ENCODE results near the gene KLKB1. TPM values are rescaled to one million over a fixed set of nuclear protein-coding genes. Genes with fewer than 3 reads are reported as not detected.
A peak's percentile ranks its signal among the peaks of the same experiment; 100 is the strongest.

The KLKB1 gene
- not detected for total RNA-seq

- Mint-ChIP-seq H3K9me3 (peaks cover 6% of the 10 kb centered on the region), H3K36me3 (peaks cover 22% of the 10 kb centered on the region), H3K4me3 (no peak within 1 kb of the TSS), H3K27me3 (no peaks in the 10 kb centered on the region), H3K27ac (no peak within 1 kb of the TSS), H3K4me1 (no peaks in the 10 kb centered on the region)
- no peak for DNase-seq
Observed at GRCh38 chr4:186227221-186227620, at the start of gene KLKB1. TSS of gene KLKB1 (plus strand) at chr4:186227507. CDS start at chr4:186228196, 689 bp downstream.

- H3K9me3 Mint-ChIP-seq: peaks cover 7% of the 10 kb centered on the region
- no peak overlapping the region for H3K4me3 Mint-ChIP-seq
- H3K36me3 Mint-ChIP-seq: peaks cover 3% of the 10 kb centered on the region
- DNase-seq: no peak
- H3K27ac Mint-ChIP-seq: no peak overlapping the region
- peaks cover 26% of the 10 kb centered on the region for H3K4me1 Mint-ChIP-seq
- H3K27me3 Mint-ChIP-seq: peaks cover 15% of the 10 kb centered on the region
Observed at GRCh38 chr4:186188107-186188506, 39.2 kb upstream of the KLKB1 start.

- Mint-ChIP-seq H3K4me3 (peak overlapping the region; percentile 86), H3K9me3 (peaks cover 3% of the 10 kb centered on the region), H3K27me3 (peaks cover 5% of the 10 kb centered on the region), H3K27ac (peak overlapping the region; percentile 92), H3K4me1 (peaks cover 28% of the 10 kb centered on the region), H3K36me3 (peaks cover 2% of the 10 kb centered on the region)
- no peak for DNase-seq
Observed at GRCh38 chr4:186189656-186190055, 37.7 kb upstream of the KLKB1 start.

- Mint-ChIP-seq H3K27me3 (no peaks in the 10 kb centered on the region), H3K9me3 (no peaks in the 10 kb centered on the region), H3K36me3 (peaks cover 7% of the 10 kb centered on the region), H3K4me3 (peak overlapping the region; percentile 86), H3K4me1 (peaks cover 28% of the 10 kb centered on the region), H3K27ac (peak overlapping the region; percentile 92)
- DNase-seq: peak; percentile 49
Observed at GRCh38 chr4:186190581-186191199, 36.6 kb upstream of the KLKB1 start.

GRCh38 chr4:186191200-186192065 lies 35.9 kb upstream of the KLKB1 start, which contains the start of gene CYP4V2:
TSS of gene CYP4V2 (plus strand) at chr4:186191567. CDS start at chr4:186191824, 257 bp downstream.
- Mint-ChIP-seq H3K4me1 (peaks cover 28% of the 10 kb centered on the region), H3K4me3 (peak within 1 kb of the TSS; percentile 94), H3K36me3 (peaks cover 15% of the 10 kb centered on the region), H3K27ac (peak within 1 kb of the TSS; percentile 92), H3K9me3 (no peaks in the 10 kb centered on the region), H3K27me3 (no peaks in the 10 kb centered on the region)
- DNase-seq: peak; percentile 91

GRCh38 chr4:186192066-186192612 lies 35.2 kb upstream of the KLKB1 start:
- no peaks in the 10 kb centered on the region for H3K9me3 Mint-ChIP-seq
- H3K4me3 Mint-ChIP-seq: peak overlapping the region; percentile 94
- H3K4me1 Mint-ChIP-seq: peaks cover 28% of the 10 kb centered on the region
- DNase-seq: no peak
- H3K27ac Mint-ChIP-seq: peak overlapping the region; percentile 92
- no peaks in the 10 kb centered on the region for H3K27me3 Mint-ChIP-seq
- H3K36me3 Mint-ChIP-seq: peaks cover 16% of the 10 kb centered on the region

- Mint-ChIP-seq H3K27ac (no peak overlapping the region), H3K9me3 (no peaks in the 10 kb centered on the region), H3K4me1 (peaks cover 27% of the 10 kb centered on the region), H3K27me3 (no peaks in the 10 kb centered on the region), H3K4me3 (no peak overlapping the region), H3K36me3 (peaks cover 16% of the 10 kb centered on the region)
- no peak for DNase-seq
Observed at GRCh38 chr4:186193851-186194250, 33.5 kb upstream of the KLKB1 start.

- Mint-ChIP-seq H3K27me3 (no peaks in the 10 kb centered on the region), H3K4me3 (no peak overlapping the region), H3K27ac (no peak overlapping the region), H3K4me1 (peaks cover 10% of the 10 kb centered on the region), H3K9me3 (no peaks in the 10 kb centered on the region), H3K36me3 (peaks cover 16% of the 10 kb centered on the region)
- no peak for DNase-seq
Observed at GRCh38 chr4:186196063-186196462, 31.2 kb upstream of the KLKB1 start.

GRCh38 chr4:186200516-186200915 lies 26.8 kb upstream of the KLKB1 start:
- Mint-ChIP-seq H3K4me1 (peaks cover 6% of the 10 kb centered on the region), H3K27me3 (no peaks in the 10 kb centered on the region), H3K9me3 (no peaks in the 10 kb centered on the region), H3K36me3 (peaks cover 11% of the 10 kb centered on the region), H3K27ac (no peak overlapping the region), H3K4me3 (no peak overlapping the region)
- no peak for DNase-seq

GRCh38 chr4:186201010-186201409 lies 26.3 kb upstream of the KLKB1 start:
- Mint-ChIP-seq H3K4me1 (peaks cover 6% of the 10 kb centered on the region), H3K4me3 (no peak overlapping the region), H3K27ac (no peak overlapping the region), H3K9me3 (no peaks in the 10 kb centered on the region), H3K27me3 (no peaks in the 10 kb centered on the region), H3K36me3 (peaks cover 6% of the 10 kb centered on the region)
- no peak for DNase-seq

GRCh38 chr4:186201535-186202230 lies 25.6 kb upstream of the KLKB1 start:
- Mint-ChIP-seq H3K4me3 (no peak overlapping the region), H3K36me3 (peaks cover 3% of the 10 kb centered on the region), H3K27me3 (no peaks in the 10 kb centered on the region), H3K4me1 (peaks cover 6% of the 10 kb centered on the region), H3K9me3 (no peaks in the 10 kb centered on the region), H3K27ac (no peak overlapping the region)
- DNase-seq: peak; percentile 48

GRCh38 chr4:186202490-186203140 lies 24.7 kb upstream of the KLKB1 start:
- H3K4me1 Mint-ChIP-seq: peaks cover 6% of the 10 kb centered on the region

GRCh38 chr4:186203406-186203805 lies 23.9 kb upstream of the KLKB1 start:
- no peaks in the 10 kb centered on the region for H3K9me3 Mint-ChIP-seq
- peak overlapping the region; percentile 12 for H3K4me3 Mint-ChIP-seq
- peaks cover 2% of the 10 kb centered on the region for H3K36me3 Mint-ChIP-seq
- DNase-seq: no peak
- H3K4me1 Mint-ChIP-seq: peaks cover 6% of the 10 kb centered on the region
- H3K27me3 Mint-ChIP-seq: no peaks in the 10 kb centered on the region
- H3K27ac Mint-ChIP-seq: no peak overlapping the region

More at GRCh38 chr4:186202490-186203140, 24.7 kb upstream of the KLKB1 start:
- Mint-ChIP-seq H3K27me3 (no peaks in the 10 kb centered on the region), H3K9me3 (no peaks in the 10 kb centered on the region), H3K36me3 (peaks cover 2% of the 10 kb centered on the region), H3K27ac (no peak overlapping the region), H3K4me3 (no peak overlapping the region)
- no peak for DNase-seq

- peak; percentile 20 for DNase-seq
- Mint-ChIP-seq H3K4me1 (peaks cover 6% of the 10 kb centered on the region), H3K27me3 (no peaks in the 10 kb centered on the region), H3K4me3 (peak overlapping the region; percentile 25), H3K36me3 (peaks cover 8% of the 10 kb centered on the region), H3K27ac (peak overlapping the region; percentile 30), H3K9me3 (no peaks in the 10 kb centered on the region)
Observed at GRCh38 chr4:186204103-186204559, 23.2 kb upstream of the KLKB1 start.

Measured in activated naive CD8-positive, alpha-beta T cell treated with anti-CD3 and anti-CD28 coated beads for 36 hours (primary cell).